Stimulated activated CD4-positive, alpha-beta T cell treated with anti-CD3 and anti-CD28 coated beads, Interleukin-1b, Interleukin-23, amount 100 ng/mL, for 48 hours (primary cell): ENCODE measurements around the gene PEA15.

ENCODE experiments used
- DNase-seq: peaks from one replicate; pipeline ENCODE4 v3.0.0-alpha.2; 2020

Gene PEA15

GRCh38 chr1:160186246-160186645, 18.9 kb upstream of the PEA15 start:
- no peak for DNase-seq

GRCh38 chr1:160186729-160187128, 18.5 kb upstream of the PEA15 start:
- no peak for DNase-seq

GRCh38 chr1:160187407-160187806, 17.8 kb upstream of the PEA15 start:
- no peak for DNase-seq

GRCh38 chr1:160188341-160188740, 16.8 kb upstream of the PEA15 start:
- no peak for DNase-seq

GRCh38 chr1:160189649-160190625, 15.2 kb upstream of the PEA15 start, which contains the start of gene CASQ1:
Gene CASQ1, plus strand, starts transcription at chr1:160190575. Its CDS starts 177 bp downstream, at chr1:160190752.
- DNase-seq, result no peak

GRCh38 chr1:160191756-160192155, 13.4 kb upstream of the PEA15 start:
- no peak for DNase-seq

GRCh38 chr1:160192234-160192633, 12.9 kb upstream of the PEA15 start:
- no peak for DNase-seq

- DNase-seq, result peak; percentile 80
These were observed 11.9 kb upstream of the PEA15 start for GRCh38 chr1:160193091-160193819.

GRCh38 chr1:160193832-160194736, 11.1 kb upstream of the PEA15 start:
- no peak for DNase-seq

GRCh38 chr1:160194737-160195059, 10.5 kb upstream of the PEA15 start:
- no peak for DNase-seq

GRCh38 chr1:160196143-160196542, 9.0 kb upstream of the PEA15 start:
- DNase-seq, result no peak

GRCh38 chr1:160197231-160197630, 8.0 kb upstream of the PEA15 start:
- no peak for DNase-seq

- no peak for DNase-seq
These were observed 4.4 kb upstream of the PEA15 start for GRCh38 chr1:160200786-160201185.

- DNase-seq, result no peak
These were observed 500 bp upstream of the PEA15 start for GRCh38 chr1:160204526-160205241.

- DNase-seq, result peak; percentile 50
These were observed 829 bp downstream of the PEA15 start for GRCh38 chr1:160206036-160206389.

GRCh38 chr1:160206421-160207117, 1.4 kb downstream of the PEA15 start:
- no peak for DNase-seq

- DNase-seq, result no peak
These were observed 2.0 kb downstream of the PEA15 start for GRCh38 chr1:160207118-160207650.

- DNase-seq, result no peak
These were observed 2.8 kb downstream of the PEA15 start for GRCh38 chr1:160207771-160208556.

GRCh38 chr1:160208557-160209320, 3.6 kb downstream of the PEA15 start:
- DNase-seq, result no peak
